Left forelimb (tissue), 1 donor: ENCODE results near the gene HEXIM2.

Experiments used
- DNase-seq: peaks from one replicate; pipeline ENCODE4 v3.0.0-alpha.2; 2018; ENCODE audit warnings: low spot score

Gene HEXIM2

DNA sequence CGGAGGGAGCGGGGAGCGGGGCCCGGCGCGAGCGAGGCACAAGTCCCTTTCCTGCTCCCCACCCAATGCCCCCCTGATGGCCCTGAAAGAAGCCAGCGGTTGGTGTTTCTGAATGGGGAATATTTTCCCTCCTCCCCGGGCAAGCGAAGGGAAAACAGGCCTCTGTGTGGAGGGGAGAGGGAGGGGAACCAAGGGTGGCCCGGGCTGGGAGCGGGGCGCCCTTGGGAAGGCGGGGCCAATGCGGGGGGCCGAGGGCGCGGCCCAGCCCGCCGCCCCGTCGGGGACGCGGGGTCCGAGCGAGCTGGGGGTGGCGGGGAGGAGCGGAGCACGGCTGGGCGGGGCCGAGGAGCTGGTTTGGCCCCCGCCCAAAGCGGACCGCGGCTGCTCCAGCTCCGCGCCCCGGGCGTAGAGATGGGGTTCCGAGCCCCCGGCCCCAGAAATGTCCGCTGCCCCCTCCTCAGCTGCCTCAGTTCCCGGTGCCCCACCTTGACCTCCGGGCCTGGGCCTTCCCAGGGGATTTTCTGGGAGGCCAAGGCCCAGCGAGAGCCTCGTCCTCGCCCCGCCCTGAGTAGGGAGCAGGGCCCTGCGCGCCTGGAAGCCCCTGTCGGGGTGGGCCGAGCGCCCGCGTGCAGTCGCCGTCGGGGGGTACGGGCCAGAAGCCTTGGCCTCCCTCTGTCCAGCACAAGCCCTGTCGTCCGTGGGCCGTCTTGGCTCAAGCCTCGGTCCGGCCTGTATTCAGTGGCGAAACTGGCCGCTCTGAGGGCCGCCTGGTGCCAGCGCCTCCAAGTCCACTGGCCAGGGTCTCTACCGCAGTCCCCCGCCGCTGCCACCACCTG, 17.3 kb upstream of the HEXIM2 start:
- peak; percentile 67 for DNase-seq

DNA sequence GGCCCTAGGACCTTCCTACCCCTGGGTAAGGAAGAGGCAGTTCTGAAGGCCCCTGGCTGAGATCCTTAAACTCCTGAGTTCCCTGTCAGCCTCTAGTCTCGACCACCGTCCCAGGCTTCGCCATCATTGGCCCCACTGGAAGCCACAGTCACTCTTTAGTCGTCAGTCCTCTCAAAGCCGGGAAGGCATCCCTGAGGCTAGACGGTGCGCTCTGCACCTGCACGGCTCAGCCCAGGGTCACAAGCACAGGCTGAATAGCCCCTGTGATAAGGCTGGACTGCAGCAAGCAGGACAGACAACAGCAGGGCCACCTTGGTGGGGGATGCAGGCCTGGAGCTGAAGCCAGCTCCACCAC, 16.7 kb upstream of the HEXIM2 start:
- peak; percentile 66 for DNase-seq

DNA sequence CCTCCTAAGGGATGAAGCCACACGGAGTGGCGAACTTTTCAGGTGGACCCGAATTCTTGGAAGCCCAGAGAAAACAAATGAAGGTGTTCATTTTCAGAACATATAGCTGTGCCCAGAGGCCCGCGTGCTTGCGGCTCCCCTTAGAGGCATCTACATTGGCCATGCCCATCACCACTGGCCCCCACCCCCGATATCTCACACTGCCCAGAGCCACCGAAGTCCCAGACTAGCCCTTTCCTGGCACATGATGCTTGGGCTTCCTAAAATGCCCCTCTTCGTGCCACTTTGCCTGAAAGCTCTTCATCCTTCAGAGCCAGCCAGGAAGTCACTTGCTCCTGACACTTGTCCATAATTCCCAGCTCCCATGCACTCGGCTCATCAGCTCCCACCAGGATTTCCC, 15.5 kb upstream of the HEXIM2 start:
- DNase-seq: no peak

DNA sequence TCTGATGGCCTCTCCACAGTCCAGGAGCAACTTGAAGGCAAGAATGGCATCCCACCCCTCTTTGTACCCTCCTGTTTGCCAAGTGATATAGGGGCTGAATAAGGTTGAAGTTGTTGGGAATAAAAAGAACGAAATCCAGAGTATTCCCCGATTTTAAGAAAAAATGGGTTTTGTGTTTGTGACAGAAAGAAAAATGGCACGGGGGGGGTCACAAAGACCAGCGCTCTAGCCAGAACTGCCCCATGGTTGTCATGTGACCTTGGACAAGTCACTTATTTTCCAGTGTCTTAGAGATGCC, 15.1 kb upstream of the HEXIM2 start:
- no peak for DNase-seq

DNA sequence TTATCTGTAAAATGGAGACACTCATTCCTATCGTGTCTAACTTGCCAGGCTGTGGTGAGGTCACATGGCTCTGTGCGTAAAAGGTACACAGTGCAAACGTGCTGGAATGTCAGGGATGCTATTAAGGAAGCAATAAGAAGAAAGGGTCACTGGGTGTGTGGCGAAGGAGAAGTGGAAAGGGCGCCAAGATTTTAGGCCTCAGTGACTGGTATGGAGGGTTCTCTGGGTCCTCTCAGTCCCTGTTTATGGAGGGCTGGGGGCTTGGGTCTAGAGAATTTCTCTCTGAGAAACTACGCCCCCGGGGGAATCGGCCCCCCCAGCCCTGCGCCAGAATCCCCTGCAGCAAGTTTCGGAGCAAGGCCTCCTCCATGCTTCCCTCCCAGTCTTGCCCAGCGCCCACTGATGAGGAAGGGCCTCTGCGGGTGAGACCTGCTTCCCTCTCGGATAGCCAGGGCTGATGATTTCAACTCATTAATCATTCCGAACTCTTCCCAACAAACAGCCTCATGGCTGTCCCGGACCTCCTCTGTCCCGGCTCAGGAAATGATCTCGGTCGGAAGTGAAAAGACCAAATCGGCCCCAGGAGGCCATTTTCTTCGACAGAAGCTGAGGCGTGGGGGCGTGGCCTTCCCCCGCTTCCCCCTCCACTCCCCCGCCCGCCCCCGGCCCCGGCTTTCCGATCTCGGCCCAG, 14.6 kb upstream of the HEXIM2 start:
- no peak for DNase-seq

DNA sequence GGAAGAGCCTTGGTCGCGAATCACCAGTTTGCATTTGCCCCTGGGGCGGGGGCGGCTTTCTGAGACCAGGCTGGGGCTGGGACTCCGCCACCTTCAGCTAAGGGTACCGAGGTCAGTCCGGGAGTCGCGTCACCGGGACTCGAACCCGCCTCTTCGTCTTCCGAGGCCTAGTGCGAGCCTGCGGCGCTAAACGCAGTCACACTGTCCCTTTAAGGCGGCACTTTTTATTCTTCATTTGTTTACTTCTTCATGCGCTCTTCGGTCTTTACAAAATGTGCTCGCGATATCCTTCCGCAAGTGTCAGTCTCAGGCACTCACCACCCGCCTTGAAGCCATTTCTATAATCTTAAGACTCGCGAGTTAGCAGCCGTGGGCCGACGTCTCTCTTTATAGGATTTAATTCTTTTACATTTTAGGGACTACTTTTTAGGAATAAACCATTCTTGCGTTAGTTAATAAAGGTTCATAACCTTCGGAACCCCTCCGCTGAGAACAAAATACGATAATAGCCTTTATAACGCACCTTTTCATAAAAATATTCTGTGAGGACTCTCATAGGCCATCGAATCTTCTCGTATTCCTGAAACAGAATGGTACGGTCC, 14.0 kb upstream of the HEXIM2 start:
- peak; percentile 91 for DNase-seq

DNA sequence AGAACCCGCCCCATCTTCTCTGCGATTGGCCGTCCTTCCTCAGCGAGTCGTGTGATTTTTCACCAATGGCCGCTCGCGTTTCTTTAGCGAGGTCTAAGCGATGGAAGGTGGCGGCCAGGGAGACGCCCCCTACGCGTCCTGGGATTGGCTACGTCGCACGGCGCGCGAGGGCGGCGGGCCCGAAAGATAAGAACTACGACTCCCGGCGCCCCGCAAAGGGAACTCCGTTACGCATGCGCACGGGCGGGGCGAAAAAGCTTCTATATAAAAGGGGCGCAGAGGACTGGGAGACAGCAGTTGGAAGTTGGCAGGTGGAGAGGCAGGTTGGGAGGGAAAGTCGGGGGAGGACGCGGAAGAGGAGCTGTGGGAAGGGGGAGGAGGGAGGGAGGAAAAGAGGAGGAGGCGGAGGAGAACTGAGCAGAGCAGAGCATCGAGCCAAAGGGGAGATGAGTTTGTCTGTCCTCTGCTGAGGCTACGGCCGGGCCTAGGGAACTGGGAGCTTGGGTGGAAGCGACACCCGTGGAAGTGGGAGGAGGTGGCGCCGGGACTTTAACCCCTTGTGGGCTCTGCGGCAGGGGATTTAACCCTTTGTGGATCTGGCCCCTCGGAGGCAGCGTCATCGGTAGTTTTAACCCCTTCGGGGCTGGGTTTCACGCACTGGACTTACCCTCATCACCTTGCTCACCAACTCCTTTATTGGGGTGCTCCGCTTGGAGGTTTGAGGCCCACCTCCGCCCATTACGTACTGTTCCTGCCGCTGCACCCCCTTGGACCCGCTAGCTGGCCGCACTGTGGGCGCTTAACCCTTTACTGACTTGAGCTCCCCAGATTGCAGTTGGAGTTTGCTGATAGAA, 13.3 kb upstream of the HEXIM2 start, which contains the start of gene HEXIM1:
Gene HEXIM1, plus strand, starts transcription at position 293 of the 854 bp plus-strand sequence. CDS start 716 bp downstream, outside the sequence.
- DNase-seq: peak; percentile 100

DNA sequence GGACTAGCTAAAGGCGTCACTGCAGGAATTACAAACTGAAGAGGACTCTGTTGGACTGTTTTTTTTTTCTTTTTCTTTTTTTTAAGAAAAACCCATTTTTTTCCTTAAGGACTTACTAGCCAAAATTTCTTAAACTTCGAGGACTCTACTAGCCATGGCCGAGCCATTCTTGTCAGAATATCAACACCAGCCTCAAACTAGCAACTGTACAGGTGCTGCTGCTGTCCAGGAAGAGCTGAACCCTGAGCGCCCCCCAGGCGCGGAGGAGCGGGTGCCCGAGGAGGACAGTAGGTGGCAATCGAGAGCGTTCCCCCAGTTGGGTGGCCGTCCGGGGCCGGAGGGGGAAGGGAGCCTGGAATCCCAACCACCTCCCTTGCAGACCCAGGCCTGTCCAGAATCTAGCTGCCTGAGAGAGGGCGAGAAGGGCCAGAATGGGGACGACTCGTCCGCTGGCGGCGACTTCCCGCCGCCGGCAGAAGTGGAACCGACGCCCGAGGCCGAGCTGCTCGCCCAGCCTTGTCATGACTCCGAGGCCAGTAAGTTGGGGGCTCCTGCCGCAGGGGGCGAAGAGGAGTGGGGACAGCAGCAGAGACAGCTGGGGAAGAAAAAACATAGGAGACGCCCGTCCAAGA, 12.5 kb upstream of the HEXIM2 start:
- DNase-seq: peak; percentile 94

DNA sequence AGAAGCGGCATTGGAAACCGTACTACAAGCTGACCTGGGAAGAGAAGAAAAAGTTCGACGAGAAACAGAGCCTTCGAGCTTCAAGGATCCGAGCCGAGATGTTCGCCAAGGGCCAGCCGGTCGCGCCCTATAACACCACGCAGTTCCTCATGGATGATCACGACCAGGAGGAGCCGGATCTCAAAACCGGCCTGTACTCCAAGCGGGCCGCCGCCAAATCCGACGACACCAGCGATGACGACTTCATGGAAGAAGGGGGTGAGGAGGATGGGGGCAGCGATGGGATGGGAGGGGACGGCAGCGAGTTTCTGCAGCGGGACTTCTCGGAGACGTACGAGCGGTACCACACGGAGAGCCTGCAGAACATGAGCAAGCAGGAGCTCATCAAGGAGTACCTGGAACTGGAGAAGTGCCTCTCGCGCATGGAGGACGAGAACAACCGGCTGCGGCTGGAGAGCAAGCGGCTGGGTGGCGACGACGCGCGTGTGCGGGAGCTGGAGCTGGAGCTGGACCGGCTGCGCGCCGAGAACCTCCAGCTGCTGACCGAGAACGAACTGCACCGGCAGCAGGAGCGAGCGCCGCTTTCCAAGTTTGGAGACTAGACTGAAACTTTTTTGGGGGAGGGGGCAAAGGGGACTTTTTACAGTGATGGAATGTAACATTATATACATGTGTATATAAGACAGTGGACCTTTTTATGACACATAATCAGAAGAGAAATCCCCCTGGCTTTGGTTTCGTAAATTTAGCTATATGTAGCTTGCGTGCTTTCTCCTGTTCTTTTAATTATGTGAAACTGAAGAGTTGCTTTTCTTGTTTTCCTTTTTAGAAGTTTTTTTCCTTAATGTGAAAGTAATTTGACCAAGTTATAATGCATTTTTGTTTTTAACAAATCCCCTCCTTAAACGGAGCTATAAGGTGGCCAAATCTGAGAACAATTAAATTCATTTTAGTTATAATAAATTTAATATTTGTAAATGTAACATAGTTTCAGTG, 11.7 kb upstream of the HEXIM2 start:
- no peak for DNase-seq

DNA sequence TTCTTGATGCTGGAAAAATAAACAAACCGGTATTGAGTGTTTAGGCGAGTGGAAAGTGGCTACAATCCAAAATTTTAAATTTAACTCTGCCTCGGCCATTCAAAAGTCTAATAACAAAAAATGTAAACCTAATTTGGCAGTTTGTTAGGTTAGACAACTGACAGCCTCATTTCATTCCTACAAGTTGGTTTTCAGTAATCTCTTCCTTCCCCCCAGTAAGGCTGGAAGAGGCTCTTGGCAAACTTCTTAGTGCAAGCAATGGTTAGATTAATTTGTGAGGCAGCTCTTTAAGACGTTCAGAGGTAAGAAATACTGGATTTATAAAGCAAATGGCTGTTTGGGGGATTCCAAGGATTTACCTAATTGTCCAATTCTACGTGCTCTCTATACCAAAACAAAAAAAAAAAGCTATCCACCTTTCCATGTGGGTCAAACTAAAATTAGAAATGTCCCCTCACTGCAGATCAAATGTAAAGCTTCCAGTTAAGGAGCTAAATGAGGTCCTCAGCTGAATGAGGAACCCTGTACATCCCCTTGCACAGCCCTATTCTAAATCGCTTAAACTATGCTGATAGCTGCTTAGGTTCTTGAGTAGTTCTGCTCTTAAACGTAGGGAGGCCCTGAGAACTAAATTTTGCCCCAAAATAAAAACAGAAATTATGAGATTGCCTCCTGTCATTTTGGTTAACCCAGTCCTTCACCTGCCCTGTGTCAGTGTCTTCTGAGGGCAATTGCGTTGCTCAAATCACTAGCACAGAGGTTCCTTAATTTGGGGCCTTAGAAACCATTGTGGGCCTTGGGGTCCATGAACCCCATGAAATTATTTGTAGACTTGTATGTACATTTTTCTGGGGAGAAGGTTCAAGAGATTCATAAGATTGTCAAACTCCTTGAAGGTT, 10.5 kb upstream of the HEXIM2 start:
- no peak for DNase-seq

DNA sequence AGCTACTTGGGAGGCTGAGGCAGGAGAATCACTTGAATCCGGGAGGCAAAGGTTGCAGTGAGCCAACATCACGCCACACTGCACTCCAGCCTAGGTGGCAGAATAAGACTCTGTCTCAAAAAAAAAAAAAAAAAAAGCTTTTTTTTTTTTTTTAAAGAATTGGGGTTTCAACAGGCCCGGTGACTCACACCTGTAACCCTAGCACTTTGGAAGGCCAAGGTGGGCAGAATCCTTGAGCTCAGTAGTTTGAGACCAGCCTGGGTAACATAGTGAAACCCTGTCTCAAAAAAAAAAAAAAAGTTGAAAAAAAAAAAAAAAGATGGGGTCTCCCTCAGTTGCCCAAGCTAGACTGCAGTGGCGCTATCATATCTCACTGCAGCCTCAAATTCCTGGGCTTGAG, 6.6 kb upstream of the HEXIM2 start:
- no peak for DNase-seq

DNA sequence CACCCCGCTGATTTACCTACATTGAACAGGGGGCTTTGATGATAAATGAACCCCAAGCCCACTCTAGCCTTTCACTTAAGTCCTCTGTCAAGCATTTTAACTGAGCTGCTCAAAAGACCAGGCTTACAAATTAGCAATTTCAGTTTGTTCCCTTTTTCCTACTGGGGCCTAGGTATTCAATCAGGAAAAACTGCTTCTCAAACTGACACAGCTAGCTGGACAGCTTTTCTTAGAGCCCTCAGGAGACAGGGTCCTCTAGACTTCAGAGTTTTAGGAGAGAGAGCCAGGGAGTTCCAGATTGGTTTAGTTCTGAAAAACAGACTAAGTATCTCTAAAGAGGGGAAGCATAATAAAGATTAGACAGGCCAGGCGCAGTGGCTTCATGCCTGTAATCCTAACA, 6.2 kb upstream of the HEXIM2 start:
- no peak for DNase-seq

DNA sequence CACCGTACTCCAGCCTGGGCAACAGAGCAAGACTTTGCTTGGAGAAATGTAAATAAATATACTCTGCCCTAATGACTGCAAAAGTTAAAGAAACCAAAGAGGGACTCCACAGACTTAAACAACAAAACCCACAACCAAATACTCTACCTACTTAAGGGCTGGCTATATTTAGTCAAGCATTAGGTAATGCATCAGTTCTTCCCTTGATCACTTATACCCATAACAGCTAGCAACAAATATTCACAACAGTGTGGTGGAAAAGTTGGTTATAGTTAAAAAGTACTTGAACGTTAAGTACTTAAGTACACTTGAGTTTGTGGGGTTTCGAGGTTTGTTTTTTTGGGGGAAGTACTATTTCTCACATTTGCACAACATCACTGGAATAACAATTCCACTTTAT, 5.4 kb upstream of the HEXIM2 start:
- DNase-seq: no peak

DNA sequence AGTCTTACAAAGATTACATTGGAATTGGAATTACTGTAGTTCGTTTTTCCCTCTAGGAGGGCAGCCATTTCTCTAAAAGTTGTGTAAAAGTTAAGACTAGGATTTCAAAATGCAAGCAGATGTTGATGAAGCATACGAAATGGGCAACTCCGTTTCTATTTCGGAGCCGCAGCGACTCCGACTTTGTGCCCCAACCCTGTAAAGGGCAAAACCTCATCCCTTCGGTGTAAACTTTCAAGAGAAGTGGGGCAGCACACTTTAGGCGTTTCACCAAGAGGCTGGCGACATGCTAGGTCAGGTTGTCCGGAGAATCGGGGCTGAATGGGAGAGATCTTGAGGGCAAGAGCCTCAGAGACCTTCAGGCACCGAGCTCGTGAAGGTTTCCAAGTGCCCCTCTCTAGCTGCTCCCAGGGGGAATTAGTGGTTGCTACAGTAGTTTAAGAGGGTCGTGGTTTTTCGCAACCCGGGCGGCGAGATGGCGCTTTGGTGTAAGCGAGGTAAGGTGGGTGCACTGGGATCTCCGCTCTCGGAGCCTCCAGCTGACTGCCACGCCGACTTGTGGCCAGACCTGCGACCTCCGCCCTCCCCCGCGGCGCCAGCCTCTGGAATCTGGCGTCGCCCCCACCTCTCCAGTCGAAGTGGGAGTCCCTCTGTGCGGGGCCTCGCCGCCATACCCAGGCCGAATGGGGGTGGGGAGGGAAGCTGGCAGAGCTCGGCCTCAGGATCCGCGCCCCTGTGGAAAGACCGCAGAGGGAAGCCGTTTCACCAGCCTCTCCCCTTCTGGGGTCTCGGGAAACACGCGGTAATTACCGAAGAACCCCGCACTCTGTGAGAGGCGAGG, 1.0 kb upstream of the HEXIM2 start:
- peak; percentile 86 for DNase-seq

DNA sequence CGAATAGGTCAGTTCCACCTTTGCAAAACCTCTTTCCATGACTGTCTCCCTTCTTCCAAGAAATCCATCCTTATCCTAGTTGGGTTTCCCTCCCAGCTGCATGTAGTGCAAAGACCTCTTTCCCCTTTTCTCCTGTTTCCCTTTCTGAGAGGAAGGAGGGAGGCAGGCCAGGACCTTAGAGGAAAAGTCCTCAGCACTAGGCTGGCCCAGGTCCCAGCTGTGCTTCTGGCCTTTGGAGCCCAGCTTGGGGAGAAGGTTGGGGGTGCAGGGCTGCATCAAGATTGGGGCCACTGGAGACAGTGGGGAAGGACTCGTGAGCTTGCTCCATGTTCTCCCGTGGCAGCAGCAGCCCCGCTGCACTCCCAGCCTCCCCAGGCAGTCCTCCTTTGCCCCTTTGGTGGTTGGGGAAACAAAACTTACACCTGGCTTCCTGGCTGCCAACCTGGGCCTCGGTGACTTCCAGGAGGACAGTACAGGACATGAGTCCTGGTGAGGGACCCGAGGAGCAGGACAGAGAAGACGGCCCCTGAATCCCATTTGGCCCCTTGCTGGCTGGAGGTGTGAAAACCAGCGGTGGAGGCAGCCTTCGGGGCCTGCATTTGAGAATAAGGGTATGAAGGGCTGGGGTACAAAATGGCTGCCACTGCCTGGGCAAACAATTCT, 481 bp downstream of the HEXIM2 start:
- DNase-seq: no peak

DNA sequence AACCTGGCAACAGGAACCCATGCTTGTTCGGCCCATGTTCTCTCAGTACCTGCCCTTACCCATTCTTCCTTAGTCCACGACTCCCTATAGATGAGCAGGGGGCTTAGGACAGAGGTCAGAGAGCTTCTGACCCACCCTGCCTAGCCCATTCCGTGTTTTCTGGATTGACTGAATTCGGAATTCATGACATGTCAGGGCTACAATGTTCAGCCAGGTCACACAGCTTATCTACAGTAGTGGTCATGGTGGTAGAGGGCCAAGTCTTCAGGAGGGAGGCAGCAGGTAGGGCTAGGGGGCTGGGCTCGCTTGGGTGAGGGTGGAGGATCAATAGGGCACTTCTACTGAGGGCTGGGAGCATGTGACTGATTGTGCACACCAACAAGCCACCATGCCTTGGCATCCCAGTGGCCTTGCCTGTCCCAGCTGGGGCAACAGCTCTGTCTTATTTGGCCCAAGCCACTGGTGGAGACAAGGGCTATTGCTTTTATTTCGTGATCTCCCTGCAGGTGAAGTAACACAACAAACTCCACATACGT, 3.1 kb downstream of the HEXIM2 start:
- no peak for DNase-seq

DNA sequence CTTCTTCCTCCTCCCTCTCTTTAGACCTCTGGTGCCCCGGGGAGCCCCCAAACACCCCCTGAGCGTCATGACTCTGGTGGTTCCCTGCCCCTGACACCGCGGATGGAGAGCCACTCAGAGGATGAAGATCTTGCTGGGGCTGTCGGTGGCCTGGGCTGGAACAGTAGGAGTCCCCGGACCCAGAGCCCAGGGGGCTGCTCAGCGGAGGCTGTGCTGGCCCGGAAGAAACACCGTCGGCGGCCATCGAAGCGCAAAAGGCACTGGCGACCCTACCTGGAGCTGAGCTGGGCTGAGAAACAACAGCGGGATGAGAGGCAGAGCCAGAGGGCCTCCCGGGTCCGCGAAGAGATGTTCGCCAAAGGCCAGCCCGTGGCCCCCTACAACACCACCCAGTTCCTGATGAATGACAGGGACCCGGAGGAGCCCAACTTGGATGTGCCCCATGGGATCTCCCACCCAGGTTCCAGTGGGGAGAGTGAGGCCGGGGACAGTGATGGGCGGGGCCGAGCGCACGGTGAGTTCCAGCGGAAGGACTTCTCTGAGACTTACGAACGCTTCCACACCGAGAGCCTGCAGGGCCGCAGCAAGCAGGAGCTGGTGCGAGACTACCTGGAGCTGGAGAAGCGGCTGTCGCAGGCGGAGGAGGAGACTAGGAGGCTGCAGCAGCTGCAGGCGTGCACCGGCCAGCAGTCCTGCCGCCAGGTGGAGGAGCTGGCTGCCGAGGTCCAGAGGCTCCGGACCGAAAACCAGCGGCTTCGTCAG, 7.5 kb downstream of the HEXIM2 start:
- DNase-seq: no peak
